Thyroid gland (tissue), 4 donors: ENCODE data around the gene OR8B8. TPM values are rescaled to one million over a fixed set of nuclear protein-coding genes. Genes with fewer than 3 reads are reported as not detected.

Experiments used
- DNase-seq, 2 donors: peaks; one replicate each; pipeline ENCODE4 v3.0.0-alpha.2; 2019
- H3K27ac ChIP-seq, 3 donors: fragments of 200-600 bp; sonication (generic); 1 replicate in 2 of 3; 2 replicates in 1 of 3; pipeline ENCODE4 v1.5.1; 2016 to 2019; ENCODE audit warnings: mild to moderate bottlenecking in 1 of 3, moderate library complexity in 1 of 3
- H3K27me3 ChIP-seq: fragments of 200-600 bp; sonication (generic); one replicate; pipeline ENCODE4 v1.5.1; 2019
- H3K36me3 ChIP-seq, 2 donors: fragments of 200-600 bp; sonication (generic); one replicate each; pipeline ENCODE4 v1.5.1; 2016 to 2019
- H3K4me1 ChIP-seq, 2 donors: fragments of 200-600 bp; sonication (generic); one replicate each; pipeline ENCODE4 v1.5.1; 2017 to 2019
- H3K4me3 ChIP-seq, 3 donors: fragments of 200-600 bp; sonication (generic); replicated peaks in 1 of 3; 1 replicate in 2 of 3; 2 replicates in 1 of 3; pipeline ENCODE4 v1.5.1; 2016; ENCODE audit warnings: mild to moderate bottlenecking in 1 of 3
- H3K9me3 ChIP-seq: fragments of 200-600 bp; sonication (generic); one replicate; pipeline ENCODE4 v1.5.1; 2017
- CTCF ChIP-seq, 6 experiments: fragments of 200-600 bp in 3 of 6; fragments of 450-650 bp in 3 of 6; sonication (generic) in 3 of 6; IDR thresholded peaks; one replicate each; pipeline ENCODE4 v1.5.1; 2016 to 2019; ENCODE audit warnings: antibody characterized with exemption in 6 of 6, mild to moderate bottlenecking in 2 of 6, inconsistent platforms in 1 of 6, moderate library complexity in 1 of 6
- POLR2A ChIP-seq, 2 donors: fragments of 450-650 bp; IDR thresholded peaks; one replicate each; pipeline ENCODE4 v1.6.1; 2017; ENCODE audit warnings: antibody characterized with exemption in 2 of 2, mild to moderate bottlenecking in 2 of 2, moderate library complexity in 1 of 2
- WGBS, 2 donors: methylation state at CpG; one replicate each; pipeline ENCODE4 v1.1.5; 2017; 5-methylcytosine and 5-hydroxymethylcytosine counted together
- intact Hi-C: fragments of 100-400 bp; cut with DNase I; formaldehyde crosslinking; loops from one replicate; pipeline ENCODE4 v1.15.1; 2023
- total RNA-seq, 4 donors: library from RNA; depleted of rRNA; stranded (reverse); fragments of >200 nt; gene quantifications; one replicate each; pipeline ENCODE4 v1.2.3, GENCODE V29; 2016

OR8B8 gene
- total RNA-seq, 4 donors from 2014 or later: not detected

DNA sequence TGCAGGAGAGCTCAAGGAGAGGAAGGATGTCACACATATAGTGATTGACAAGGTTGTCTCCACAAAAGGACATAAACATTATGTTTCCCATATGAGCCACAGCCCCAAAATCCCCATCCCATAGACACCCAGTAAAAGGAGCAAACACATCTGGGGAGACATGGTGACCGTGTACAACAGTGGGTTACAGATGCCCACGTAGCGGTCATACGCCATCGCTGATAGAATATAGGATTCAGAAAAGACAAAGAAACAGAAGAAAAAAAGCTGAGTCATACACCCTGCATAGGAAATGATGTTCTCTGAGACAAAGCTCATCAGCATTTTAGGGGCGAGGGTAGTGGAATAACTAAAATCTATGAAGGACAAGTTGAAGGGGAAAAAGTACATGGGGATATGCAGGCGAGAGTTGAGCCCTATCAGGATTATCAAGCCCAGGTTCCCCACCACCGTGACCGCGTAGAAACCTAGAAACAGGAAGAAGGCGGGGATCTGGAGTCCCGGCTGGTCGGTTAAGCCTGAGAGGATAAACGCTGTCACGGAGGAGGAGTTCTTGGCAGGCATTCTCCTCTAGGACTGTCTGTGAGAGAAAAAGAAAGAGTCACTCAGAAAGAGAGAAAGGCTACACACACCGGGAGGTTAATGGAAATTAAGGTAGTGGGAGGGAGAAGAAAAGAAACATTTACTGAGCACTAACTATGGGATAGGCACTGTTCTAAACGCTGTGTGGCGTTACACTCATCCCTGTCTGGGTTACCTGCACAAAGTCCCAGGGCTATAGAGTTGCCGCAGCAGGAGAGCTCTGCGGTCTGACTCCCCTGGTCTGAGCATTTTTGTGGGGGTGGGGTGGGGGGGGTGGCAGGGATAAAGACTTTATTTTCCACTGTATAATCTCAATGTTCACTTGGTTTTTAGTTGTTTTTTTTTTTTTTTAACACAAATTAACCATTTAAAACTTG, 36.1 kb upstream of the OR8B8 start:
- WGBS, 2 donors: 29 to 30% methylated on average over 20 of the region's 20 CpGs

GRCh38 chr11:124479561-124479960, 34.1 kb upstream of the OR8B8 start:
- intact Hi-C loops: no loop called here
- no peak for DNase-seq
- Histone ChIP-seq H3K4me3 (no peak overlapping the region), H3K27me3 (no peaks in the 10 kb centered on the region), H3K27ac (no peak overlapping the region), H3K4me1 (no peaks in the 10 kb centered on the region), H3K36me3 (no peaks in the 10 kb centered on the region), H3K9me3 (no peaks in the 10 kb centered on the region)
- WGBS, 2 donors: 81 to 89% methylated on average over 3 of the region's 3 CpGs
- TF ChIP-seq CTCF (IDR thresholded peaks at IDR 0.05): no peak
- no peak for TF ChIP-seq POLR2A (IDR thresholded peaks at IDR 0.05)

More for the DNA sequence above, 36.1 kb upstream of the OR8B8 start:
- Histone ChIP-seq H3K36me3 (no peaks in the 10 kb centered on the region), H3K27me3 (no peaks in the 10 kb centered on the region), H3K9me3 (no peaks in the 10 kb centered on the region), H3K4me1 (no peaks in the 10 kb centered on the region), H3K4me3 (peak overlapping the region in 1 of 3 donors; percentile 11), H3K27ac (no peak overlapping the region)
- TF ChIP-seq CTCF (IDR thresholded peaks at IDR 0.05): no peak
- peak; percentile 45 to 61 for DNase-seq
- intact Hi-C loops: no loop called here

GRCh38 chr11:124475265-124475664, 29.8 kb upstream of the OR8B8 start:
- no peaks in the 10 kb centered on the region for H3K36me3 ChIP-seq

DNA sequence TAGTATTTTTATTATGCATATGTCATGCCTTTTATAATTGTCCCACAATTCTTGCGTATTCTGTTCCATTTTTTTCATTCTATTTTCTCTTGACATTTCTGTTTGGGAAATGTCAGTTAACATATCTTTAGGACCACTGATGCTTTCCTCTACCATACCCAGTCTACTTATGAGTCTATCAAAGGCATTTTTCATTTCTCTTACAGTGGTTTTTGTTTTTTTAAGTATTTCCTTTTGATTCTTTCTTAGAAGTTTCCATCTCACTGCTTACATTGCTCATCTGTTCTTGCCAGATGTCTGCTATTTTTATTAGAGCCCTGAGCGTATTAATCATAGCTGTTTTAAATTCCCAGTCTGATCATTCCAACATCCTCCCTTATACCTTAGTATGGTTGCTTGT, 29.3 kb upstream of the OR8B8 start:
- H3K4me3 ChIP-seq: no peak overlapping the region
- H3K27me3 ChIP-seq: no peaks in the 10 kb centered on the region
- intact Hi-C loops: no loop called here
- no peaks in the 10 kb centered on the region for H3K36me3 ChIP-seq
- TF ChIP-seq POLR2A (IDR thresholded peaks at IDR 0.05) (no peak), CTCF (IDR thresholded peaks at IDR 0.05) (no peak)
- 89 to 91% methylated on average over 2 of the region's 2 CpGs for WGBS, 2 donors
- no peak for DNase-seq
- H3K27ac ChIP-seq: no peak overlapping the region
- H3K9me3 ChIP-seq: no peaks in the 10 kb centered on the region
- no peaks in the 10 kb centered on the region for H3K4me1 ChIP-seq

More at GRCh38 chr11:124475265-124475664, 29.8 kb upstream of the OR8B8 start:
- Histone ChIP-seq H3K4me1 (no peaks in the 10 kb centered on the region), H3K27ac (no peak overlapping the region), H3K9me3 (no peaks in the 10 kb centered on the region), H3K27me3 (no peaks in the 10 kb centered on the region), H3K4me3 (no peak overlapping the region)
- DNase-seq: no peak
- 85 to 97% methylated on average over 2 of the region's 2 CpGs for WGBS, 2 donors
- TF ChIP-seq CTCF (IDR thresholded peaks at IDR 0.05) (no peak), POLR2A (IDR thresholded peaks at IDR 0.05) (no peak)
- intact Hi-C loops: no loop called here

GRCh38 chr11:124474079-124474478, 28.6 kb upstream of the OR8B8 start:
- Histone ChIP-seq H3K9me3 (no peaks in the 10 kb centered on the region), H3K27ac (no peak overlapping the region), H3K27me3 (no peaks in the 10 kb centered on the region), H3K36me3 (no peaks in the 10 kb centered on the region), H3K4me1 (no peaks in the 10 kb centered on the region), H3K4me3 (no peak overlapping the region)
- TF ChIP-seq POLR2A (IDR thresholded peaks at IDR 0.05) (no peak), CTCF (IDR thresholded peaks at IDR 0.05) (no peak)
- intact Hi-C loops: no loop called here
- DNase-seq: no peak
- 77 to 85% methylated on average over 1 of the region's 1 CpG for WGBS, 2 donors
